ENCODE measurements around the gene WT1.

DNA sequence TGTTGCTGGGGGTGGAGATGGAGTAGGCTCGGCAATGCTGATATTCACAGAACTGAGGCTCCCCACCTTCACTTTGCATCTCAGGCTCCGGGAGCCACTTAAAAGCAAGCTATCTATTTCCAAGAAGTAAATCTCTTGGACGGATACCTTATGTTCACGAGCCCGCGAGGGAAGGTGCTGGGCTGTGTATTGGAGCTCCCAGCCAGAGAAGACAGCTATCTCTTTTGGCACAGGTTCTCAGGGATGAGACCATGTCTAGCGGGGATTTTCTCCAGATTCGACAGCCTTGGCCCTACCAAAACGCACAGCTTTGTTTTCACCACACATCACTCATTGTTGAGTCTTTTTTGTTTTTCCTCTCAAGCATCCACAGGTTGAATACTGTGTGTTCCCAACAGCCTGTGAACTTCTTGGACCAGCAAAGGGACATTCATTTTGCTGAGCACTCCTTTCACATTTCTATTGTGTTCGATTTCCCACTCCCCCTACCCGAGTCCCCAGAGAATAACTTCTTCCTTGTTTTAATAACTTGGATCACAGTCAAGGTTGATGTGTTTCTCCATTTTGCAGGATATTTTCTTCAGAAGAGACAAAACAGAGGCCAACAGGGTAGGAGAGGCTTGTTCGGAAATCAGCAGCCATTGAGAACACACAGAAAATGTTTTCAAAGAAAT is 23.3 kb downstream of the WT1 start:
- TF ChIP-seq EZH2 (IDR thresholded peaks at IDR 0.05; ENCODE audit: insufficient read depth, poor library complexity, severe bottlenecking), result no peak
- TF ChIP-seq EZH2phosphoT487 (IDR thresholded peaks at IDR 0.05; ENCODE audit: insufficient read depth, low read depth), result no peak
